Raji (cell line): Measurements from ENCODE around the gene AP2M1.

Source experiments
- POLR2A ChIP-seq: IDR thresholded peaks from 2 replicates; pipeline ENCODE4 v1.6.1; 2011; ENCODE audit warnings: low read depth, low read length, control low read depth; ENCODE audit not compliant: insufficient read depth

Gene AP2M1

GRCh38 chr3:184174646-184175492 lies at the start of gene AP2M1:
Gene AP2M1 (plus strand): TSS chr3:184174855. CDS start chr3:184176994, 2,139 bp downstream.
- TF ChIP-seq POLR2A: peak; percentile 92

GRCh38 chr3:184126006-184126405 lies 48.6 kb upstream of the AP2M1 start:
- no peak for TF ChIP-seq POLR2A

GRCh38 chr3:184129012-184129411 lies 45.6 kb upstream of the AP2M1 start:
- TF ChIP-seq POLR2A: no peak

GRCh38 chr3:184132945-184133344 lies 41.7 kb upstream of the AP2M1 start:
- no peak for TF ChIP-seq POLR2A

- no peak for TF ChIP-seq POLR2A
These were observed 40.6 kb upstream of the AP2M1 start for GRCh38 chr3:184133840-184134745.

GRCh38 chr3:184134746-184135148 lies 39.9 kb upstream of the AP2M1 start:
- no peak for TF ChIP-seq POLR2A

- peak; percentile 95 for TF ChIP-seq POLR2A
These were observed 39.3 kb upstream of the AP2M1 start, which contains the start of gene EIF2B5 for GRCh38 chr3:184135149-184135910. Gene EIF2B5 (plus strand): TSS chr3:184135358. CDS start chr3:184135386, 28 bp downstream.

GRCh38 chr3:184135911-184136260 lies 38.8 kb upstream of the AP2M1 start:
- no peak for TF ChIP-seq POLR2A

- no peak for TF ChIP-seq POLR2A
These were observed 34.2 kb upstream of the AP2M1 start for GRCh38 chr3:184140436-184140835.

GRCh38 chr3:184142199-184142598 lies 32.5 kb upstream of the AP2M1 start:
- TF ChIP-seq POLR2A: no peak

GRCh38 chr3:184143327-184143726 lies 31.3 kb upstream of the AP2M1 start:
- no peak for TF ChIP-seq POLR2A

- no peak for TF ChIP-seq POLR2A
These were observed 30.1 kb upstream of the AP2M1 start for GRCh38 chr3:184144505-184144904.

- no peak for TF ChIP-seq POLR2A
These were observed 29.5 kb upstream of the AP2M1 start for GRCh38 chr3:184145111-184145524.

GRCh38 chr3:184145751-184146270 lies 28.8 kb upstream of the AP2M1 start:
- no peak for TF ChIP-seq POLR2A

- TF ChIP-seq POLR2A: no peak
These were observed 26.6 kb upstream of the AP2M1 start for GRCh38 chr3:184148076-184148475.
